Glutamatergic neuron (in vitro differentiated cells): ENCODE data around the gene ETFRF1. TPM values are rescaled to one million over a fixed set of nuclear protein-coding genes. Genes with fewer than 3 reads are reported as not detected.
A peak's percentile ranks its signal among the peaks of the same experiment; 100 is the strongest.

ENCODE experiments used
- DNase-seq: peaks from one replicate; pipeline ENCODE4 v3.0.0; 2022
- H3K27ac Mint-ChIP-seq: one replicate; pipeline ENCODE4 v1.8.0; 2020; ENCODE audit warnings: mild to moderate bottlenecking, mixed read lengths, inconsistent platforms; ENCODE audit not compliant: unreplicated experiment
- H3K27me3 Mint-ChIP-seq: one replicate; pipeline ENCODE4 v1.8.0; 2020; ENCODE audit warnings: mild to moderate bottlenecking, moderate library complexity, mixed read lengths, inconsistent platforms; ENCODE audit not compliant: unreplicated experiment
- H3K36me3 Mint-ChIP-seq: one replicate; pipeline ENCODE4 v1.8.0; 2020; ENCODE audit warnings: mild to moderate bottlenecking, mixed read lengths, inconsistent platforms; ENCODE audit not compliant: unreplicated experiment
- H3K4me1 Mint-ChIP-seq: one replicate; pipeline ENCODE4 v1.8.0; 2020; ENCODE audit warnings: mild to moderate bottlenecking, low read depth, mixed read lengths, inconsistent platforms; ENCODE audit not compliant: unreplicated experiment
- H3K4me3 Mint-ChIP-seq: one replicate; pipeline ENCODE4 v1.8.0; 2020; ENCODE audit warnings: mild to moderate bottlenecking, mixed read lengths, inconsistent platforms; ENCODE audit not compliant: unreplicated experiment
- H3K9me3 Mint-ChIP-seq: one replicate; pipeline ENCODE4 v1.8.0; 2020; ENCODE audit warnings: mild to moderate bottlenecking, moderate library complexity, mixed read lengths, inconsistent platforms; ENCODE audit not compliant: unreplicated experiment
- CTCF ChIP-seq: fragments of 200-600 bp; sonication (generic); IDR thresholded peaks from one replicate; pipeline ENCODE4 v1.5.0; 2021; ENCODE audit not compliant: partially characterized antibody, unreplicated experiment
- total RNA-seq: library from RNA; stranded (reverse); fragmentation: NEBNext Ultra II Directional; extraction: Animal tissue kit (Norgen Biotek cat#: 25700); gene quantifications from one replicate; pipeline ENCODE4 v1.2.1, GENCODE V29; 2021; ENCODE audit not compliant: unreplicated experiment

The ETFRF1 gene
- total RNA-seq, 1 donor from 2014 or later, result 14.9 TPM

- Mint-ChIP-seq H3K4me3 (no peak overlapping the region), H3K27me3 (peaks cover 8% of the 10 kb centered on the region), H3K9me3 (no peaks in the 10 kb centered on the region), H3K27ac (no peak overlapping the region), H3K36me3 (peaks cover 5% of the 10 kb centered on the region), H3K4me1 (peaks cover 17% of the 10 kb centered on the region)
- TF ChIP-seq CTCF, result no peak
- DNase-seq, result no peak
These were observed 53.1 kb downstream of the ETFRF1 start for GRCh38 chr12:25248137-25248536.

DNA sequence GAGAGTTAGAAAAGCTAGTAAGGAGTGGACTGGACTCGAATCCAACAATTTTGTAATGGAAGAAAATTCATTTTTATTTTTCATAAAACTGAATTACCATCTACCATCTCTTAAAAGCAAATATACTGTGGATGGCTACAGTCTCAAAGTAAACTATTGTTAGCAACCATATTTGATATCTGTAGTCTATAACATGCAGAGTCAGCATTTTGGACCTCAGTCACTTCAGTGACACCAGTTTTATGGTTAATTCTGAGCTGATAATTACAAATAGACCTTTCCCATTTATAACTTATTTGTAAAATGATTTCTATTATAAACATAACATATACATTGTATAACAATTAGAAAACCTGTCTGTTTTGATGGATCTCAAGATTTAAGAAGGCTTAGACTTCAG, 53.7 kb downstream of the ETFRF1 start:
- Mint-ChIP-seq H3K36me3 (peaks cover 5% of the 10 kb centered on the region), H3K27ac (no peak overlapping the region), H3K27me3 (peaks cover 9% of the 10 kb centered on the region), H3K4me1 (peaks cover 19% of the 10 kb centered on the region), H3K4me3 (peak overlapping the region; percentile 49), H3K9me3 (peaks cover 2% of the 10 kb centered on the region)
- no peak for TF ChIP-seq CTCF
- no peak for DNase-seq

GRCh38 chr12:25249931-25250738, 55.1 kb downstream of the ETFRF1 start:
- TF ChIP-seq CTCF, result no peak
- H3K9me3 Mint-ChIP-seq, result peaks cover 2% of the 10 kb centered on the region
- peak; percentile 59 for DNase-seq
- H3K36me3 Mint-ChIP-seq, result peaks cover 5% of the 10 kb centered on the region
- peak overlapping the region; percentile 91 for H3K27ac Mint-ChIP-seq
- H3K4me1 Mint-ChIP-seq, result peaks cover 19% of the 10 kb centered on the region
- H3K27me3 Mint-ChIP-seq, result peaks cover 9% of the 10 kb centered on the region
- peak overlapping the region; percentile 97 for H3K4me3 Mint-ChIP-seq

DNA sequence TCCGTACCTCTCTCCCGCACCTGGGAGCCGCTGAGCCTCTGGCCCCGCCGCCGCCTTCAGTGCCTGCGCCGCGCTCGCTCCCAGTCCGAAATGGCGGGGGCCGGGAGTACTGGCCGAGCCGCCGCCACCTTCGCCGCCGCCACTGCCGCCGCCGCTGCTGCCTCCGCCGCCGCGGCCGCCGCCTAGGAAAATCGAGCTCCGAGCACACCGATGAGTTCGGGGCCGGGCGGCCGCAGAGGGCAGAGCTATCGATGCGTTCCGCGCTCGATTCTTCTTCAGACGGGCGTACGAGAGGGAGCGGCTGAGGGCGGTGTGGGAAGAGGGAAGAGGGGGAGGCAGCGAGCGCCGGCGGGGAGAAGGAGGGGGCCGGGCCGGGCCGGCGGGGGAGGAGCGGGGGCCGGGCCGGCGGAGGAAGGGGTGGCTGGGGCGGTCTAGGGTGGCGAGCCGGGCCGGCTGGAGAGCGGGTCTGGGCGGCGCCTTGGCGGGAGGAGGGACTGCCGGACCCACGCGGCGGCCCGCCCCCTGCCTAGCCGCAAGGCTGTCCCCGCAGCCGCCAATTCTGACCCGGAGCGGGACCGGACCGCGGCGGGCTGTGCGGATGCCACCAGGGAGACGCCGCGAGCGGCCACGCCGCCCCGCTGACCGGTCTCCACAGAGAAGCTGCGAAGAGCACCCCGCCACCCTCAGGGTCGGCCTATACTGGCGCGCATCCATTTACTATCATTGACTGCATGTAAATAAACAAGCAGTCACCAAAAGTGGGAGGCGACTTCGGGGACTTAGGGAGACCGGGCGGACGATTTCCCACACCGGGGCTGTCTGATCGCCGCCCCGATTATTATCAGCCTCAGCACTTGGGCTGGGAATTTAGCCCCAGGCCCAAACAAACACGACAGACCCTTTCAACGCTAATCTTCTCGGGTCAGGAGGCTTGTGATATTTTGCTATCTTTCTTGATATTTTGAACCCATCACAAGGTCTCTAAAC, 56.0 kb downstream of the ETFRF1 start, which contains the start of gene KRAS:
KRAS (minus strand) TSS at position 186 of the 987 bp plus-strand sequence.
- no peak for TF ChIP-seq CTCF
- H3K4me1 Mint-ChIP-seq, result peaks cover 16% of the 10 kb centered on the region
- peak; percentile 96 for DNase-seq
- peaks cover 5% of the 10 kb centered on the region for H3K36me3 Mint-ChIP-seq
- H3K4me3 Mint-ChIP-seq, result peak within 1 kb of the TSS; percentile 97
- H3K27me3 Mint-ChIP-seq, result peaks cover 9% of the 10 kb centered on the region
- peaks cover 2% of the 10 kb centered on the region for H3K9me3 Mint-ChIP-seq
- peak within 1 kb of the TSS; percentile 91 for H3K27ac Mint-ChIP-seq
